GM19025 (cell line): ENCODE measurements around the gene SPTBN5.

Experiments
- ATAC-seq: cut with Tn5 transposase; IDR thresholded peaks from one replicate; pipeline ENCODE4 v1.9.1; 2021; ENCODE audit warnings: mild to moderate bottlenecking, low read depth, moderate library complexity; ENCODE audit not compliant: unreplicated experiment

The SPTBN5 gene

DNA sequence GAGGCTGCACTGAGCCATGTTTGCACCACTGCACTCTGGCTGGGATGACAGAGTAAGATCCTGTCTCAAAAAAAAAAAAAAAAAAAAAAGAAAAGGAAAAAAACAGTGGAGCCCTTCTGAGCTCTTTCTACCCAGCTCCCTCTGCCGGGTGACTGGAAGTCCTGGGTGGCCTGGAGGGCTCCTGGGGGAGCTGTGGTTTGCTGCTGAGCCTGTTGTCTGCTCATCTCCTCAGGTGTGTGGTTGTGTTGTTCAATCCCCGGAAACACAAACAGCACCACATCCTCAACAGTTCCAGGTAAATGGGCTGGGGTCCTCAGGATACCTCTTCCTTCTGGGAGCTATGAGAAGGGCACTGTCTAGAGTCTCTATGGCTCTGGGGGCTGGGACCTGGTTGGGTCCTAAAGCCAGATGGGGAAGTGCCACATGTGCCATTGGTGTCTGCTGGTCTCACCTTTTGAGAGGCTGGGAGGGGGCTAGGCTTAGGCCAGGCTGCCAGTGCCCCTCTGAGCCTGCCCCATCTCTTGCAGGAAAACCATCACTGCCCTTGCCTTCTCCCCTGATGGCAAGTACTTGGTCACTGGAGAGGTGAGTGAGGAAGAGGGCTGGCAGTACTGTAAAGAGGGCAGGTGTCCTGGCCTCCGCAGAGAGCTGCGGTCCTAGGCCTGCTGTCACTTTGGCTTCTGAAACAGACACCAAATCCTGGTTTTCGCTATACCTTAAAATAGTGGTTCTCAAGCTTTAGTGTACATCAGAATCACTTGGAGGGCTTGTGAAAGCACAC is 83.0 kb downstream of the SPTBN5 start:
- no peak for ATAC-seq

DNA sequence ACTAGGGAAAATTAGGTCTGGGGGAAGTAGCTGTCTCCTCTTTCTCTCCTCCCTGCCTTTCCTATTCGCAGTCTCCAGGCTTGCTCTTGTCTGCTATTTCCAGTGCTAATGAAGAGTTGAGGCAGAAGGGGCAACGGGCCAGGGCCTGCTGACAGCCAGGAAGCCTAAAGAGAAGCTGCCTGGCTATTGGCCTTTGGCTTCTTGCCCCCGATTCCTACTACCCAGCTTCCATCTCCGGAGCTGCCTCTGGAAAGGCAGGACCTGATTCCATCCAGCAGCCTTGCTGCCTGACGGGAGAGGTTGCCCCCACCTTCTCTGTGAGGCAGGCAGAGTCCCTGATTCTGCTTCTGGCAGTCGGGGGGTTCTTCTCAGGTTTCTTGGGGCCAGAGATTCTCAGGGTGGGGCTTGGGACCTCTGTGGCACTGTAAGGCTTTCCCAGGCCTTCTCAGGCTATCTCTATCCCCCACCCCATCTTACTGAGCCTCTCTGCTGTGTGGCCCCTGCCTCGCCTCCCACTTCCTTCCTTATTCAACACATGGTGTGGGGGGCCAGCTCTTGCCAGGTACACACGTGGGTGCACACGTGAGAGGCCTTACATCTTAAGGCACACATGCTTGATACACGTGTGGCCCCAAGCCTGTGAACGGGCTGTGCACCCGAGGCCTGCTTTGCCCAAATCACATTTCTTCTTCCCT is 84.2 kb downstream of the SPTBN5 start:
- ATAC-seq: no peak

DNA sequence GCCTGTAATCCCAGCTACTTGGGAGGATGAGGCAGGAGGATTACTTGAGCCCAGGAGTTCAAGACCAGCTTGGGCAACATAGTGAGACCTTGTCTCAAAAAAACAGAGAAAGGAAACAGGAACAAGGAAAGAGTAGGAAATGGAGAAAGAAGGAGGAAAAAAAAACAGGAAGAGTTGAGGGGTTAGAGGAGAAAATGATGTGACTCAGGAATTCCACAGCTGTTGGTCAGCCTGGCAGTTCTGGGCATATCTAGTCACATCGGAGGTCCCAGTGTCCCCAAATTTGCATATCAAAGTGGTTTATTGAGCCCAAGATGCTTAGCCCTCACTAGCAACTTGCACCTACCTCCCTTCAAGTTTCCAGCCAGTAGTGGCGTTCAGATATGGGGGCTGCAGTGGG is 84.7 kb downstream of the SPTBN5 start:
- ATAC-seq: no peak

DNA sequence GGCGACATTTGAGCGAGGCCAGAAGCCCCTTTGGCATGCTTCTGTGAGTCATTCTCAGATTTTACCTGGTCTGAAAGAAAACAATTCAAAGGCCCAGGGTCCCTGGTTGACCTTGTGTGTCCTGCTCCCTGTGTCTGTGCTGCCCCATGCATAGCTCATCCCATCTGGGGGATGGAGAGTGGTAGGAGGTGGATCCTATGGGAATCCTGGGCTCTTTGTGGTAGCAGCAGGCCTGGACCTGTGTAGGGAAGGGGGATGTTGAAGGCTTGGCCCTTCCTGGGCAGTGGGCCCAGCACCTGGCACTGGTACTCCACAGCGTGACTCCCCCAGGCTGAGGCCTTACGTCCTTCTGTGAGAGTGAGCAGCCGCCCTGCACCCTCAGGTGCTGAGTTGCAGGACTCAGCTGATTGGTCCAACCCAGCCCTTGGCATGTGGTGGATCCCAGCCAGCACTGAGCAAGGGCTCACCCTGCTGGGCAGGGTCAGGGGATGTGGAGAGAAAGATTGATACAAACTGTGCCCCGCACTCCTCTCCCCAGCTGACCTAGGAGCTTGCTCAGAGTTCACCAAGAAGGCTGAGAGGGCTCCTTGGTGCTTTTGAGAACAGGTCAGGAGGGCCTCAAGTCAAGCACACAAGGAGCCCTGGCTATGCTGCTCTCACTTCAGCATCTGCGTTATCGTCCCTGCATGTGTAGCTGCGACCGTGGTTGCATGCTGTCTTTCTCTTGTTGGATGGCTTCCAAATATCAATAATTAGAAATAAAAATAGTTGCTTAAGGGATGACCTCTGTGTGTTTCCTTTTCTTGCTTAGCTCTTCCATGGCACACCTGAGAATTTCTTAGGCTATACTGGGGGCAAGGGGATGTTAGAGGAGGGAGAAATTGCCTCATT is 87.3 kb downstream of the SPTBN5 start:
- ATAC-seq: no peak

DNA sequence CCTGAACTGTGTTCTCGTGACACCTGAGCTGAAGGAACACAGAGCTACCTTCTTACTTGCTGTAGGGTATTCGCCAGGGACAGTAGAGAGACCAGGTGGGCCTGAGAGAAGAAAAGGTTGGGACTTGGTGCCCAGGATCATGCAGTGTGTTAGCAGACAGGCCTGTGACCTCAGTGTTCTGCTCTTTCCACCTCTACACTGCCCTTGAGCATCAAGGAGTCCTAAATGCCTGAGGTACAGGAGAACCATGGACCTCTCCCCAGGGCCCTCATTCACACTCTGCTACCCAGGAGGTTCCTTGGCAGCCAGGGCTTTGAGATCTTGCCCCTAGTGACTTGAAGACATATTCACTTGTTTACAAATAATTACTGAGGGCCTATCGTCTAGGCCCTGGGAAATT is 88.1 kb downstream of the SPTBN5 start:
- ATAC-seq: no peak

DNA sequence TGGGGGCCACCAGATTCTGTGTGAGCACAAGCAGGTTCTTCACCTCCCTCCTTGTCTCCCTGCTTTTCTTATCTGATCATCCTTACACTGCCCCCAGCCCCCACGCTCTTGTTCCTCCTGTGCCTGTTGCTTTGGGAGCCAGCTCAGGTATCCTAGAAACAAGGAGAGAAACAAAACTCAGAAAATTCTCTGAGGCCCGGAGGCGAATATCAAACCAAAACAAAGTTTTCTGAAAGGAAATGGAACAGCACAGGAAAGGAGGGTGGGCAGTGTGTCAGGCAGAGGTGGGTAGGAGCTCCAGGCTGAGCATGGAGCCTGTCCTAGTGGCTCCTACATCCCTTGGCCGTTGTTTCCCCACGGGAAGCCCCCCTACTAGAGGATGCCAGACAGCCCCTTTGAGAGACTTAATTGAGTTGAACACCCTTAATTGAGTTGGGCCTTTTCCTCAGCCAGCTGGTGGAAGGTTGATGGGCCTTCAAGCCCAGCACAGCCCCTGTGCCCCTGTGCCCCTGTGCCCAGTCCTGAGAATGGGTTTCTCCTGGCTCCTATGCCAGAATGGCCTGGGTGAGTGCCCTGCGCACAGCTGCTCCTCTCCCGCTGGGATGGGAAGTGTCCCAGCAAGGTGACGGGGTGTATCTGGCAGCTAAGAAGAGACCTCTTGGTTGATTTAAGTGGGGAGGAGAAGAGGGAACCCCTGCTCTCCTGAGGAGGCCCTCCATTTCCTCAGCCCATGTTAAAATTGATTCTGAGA is 88.8 kb downstream of the SPTBN5 start:
- no peak for ATAC-seq

DNA sequence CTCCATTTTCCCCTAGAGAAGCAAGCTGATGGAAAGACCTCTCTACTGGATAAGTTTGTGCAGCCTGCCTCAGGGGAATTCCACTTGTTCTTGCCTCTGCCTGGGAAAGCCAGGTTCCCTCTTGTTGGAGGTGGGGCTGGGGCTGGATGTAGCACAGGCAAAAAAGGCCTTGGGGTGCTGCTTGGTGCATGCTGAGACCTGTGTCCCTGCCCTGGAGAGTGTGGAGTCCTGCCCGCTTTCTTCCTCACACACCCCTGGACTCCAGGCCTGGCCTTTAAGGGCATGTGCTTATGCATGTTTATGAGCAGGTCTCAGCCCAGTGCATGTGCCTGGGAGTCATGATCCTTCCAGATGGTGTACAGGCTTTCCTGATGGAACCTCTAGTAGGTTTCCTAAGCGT is 89.5 kb downstream of the SPTBN5 start:
- ATAC-seq: no peak

DNA sequence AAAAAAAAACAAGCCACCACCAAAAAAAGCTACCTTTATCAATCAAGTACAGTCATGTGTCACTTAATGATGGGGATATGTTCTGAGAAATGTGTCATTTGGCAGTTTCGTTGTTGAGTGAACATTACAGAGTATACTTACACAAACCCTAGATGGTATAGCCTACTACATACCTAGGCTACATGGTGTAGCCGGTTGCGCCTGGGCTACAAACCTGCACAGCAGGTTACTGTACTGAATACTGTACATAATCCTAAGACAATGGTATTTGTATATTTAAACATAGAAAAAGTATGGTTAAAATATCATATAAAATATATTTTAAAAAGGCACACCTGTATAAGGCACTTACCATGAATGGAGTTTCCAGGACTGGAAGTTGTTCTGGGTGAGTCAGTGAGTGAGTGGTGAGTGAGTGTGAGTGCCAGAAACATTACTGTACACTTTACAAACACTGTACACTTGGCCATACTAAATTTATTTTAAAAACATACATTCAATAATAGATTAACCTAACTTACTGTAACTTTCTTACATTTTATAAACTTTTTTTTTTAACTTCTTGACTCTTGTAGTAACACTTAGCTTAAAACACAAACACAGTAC is 91.9 kb downstream of the SPTBN5 start:
- no peak for ATAC-seq

DNA sequence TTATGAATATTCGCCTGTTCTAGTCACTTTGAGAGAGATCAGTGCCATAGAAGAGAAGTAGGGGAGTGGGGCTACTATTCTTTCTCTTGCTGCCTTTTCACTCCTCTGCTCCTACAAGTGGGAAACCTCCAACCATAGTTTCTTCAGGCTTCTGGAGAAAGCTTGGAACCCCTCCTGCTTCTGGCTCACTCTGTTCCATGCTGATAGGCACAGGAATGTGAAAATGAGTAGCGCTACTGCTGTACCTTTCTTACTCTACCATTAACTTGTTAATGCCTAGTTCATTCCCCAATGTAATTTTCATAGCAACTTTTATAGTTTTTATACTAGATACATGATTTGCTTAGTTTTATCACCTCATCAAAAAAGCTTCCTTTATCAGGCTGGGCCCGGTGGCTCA is 92.7 kb downstream of the SPTBN5 start:
- ATAC-seq: no peak

DNA sequence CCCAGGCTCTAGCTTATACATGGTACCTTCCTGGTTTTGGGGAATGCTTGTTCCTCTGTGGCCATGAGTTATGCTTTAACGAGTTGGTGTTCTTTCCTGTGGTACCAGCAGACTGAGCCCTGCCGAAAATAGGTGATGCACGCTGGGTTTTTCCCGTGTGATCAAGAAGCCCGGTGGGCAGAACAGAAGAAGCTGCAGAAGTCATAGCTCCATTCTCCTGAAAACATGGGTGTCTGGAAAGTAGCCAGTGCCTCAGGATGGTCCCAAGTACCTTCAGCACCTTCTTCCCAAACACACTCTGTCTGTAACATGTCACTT is 94.4 kb downstream of the SPTBN5 start:
- no peak for ATAC-seq

DNA sequence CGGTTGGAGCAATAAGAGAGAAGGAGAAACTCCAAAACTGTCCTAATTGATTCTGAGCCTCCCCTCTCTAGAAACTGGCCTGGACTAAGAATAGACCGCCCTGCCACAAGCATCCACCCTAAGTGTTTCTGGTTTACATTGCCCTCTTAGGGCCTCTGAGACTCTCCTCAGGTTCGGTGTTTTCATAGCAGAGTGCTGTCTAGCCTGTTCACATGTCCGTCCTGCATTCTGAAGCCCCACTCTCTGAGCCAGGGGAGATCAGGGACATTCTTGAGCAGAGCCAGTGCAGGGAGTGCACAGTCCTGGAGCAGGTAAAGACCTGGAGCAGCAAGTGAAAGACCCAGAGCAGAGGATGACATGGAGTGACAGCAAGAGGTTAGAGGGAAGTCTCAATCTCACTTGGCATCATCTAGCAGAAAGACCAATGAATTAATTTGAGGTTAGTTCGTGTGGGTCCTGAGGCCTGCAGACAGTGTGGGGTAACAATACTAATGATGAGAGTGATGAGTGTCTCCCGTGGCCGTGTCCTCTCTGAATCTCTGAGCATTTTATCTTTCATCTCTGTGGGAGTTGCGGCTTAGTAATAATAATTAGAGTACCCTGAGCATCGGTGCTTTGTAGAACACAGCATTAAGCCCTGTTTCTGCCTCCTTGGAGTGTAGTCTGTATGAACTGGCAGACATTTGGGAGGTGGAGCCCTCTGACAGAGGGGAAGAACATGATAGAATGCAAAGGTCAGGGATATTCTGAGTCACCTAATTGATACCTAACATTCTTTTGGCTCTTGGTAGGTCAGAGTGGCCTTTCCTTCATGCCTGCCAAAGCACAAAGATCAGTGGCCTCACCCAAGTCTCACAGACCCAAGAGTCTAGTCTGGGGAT is 95.0 kb downstream of the SPTBN5 start:
- ATAC-seq: no peak
